ENCODE results near the gene STX18. TPM values are rescaled to one million over a fixed set of nuclear protein-coding genes. Genes with fewer than 3 reads are reported as not detected.

The STX18 gene
- total RNA-seq, 2 donors from 2014 or later, result 18.5 to 39.8 TPM

GRCh38 chr4:4426511-4427120 is 115.2 kb downstream of the STX18 start:
- no peak for DNase-seq (ENCODE audit: low spot score)

GRCh38 chr4:4425696-4426095 is 116.2 kb downstream of the STX18 start:
- DNase-seq (ENCODE audit: low spot score), result no peak
- no peaks in the 10 kb centered on the region for H3K27me3 ChIP-seq (replicated peaks; ENCODE audit: insufficient read depth)
- no peak overlapping the region for H3K27ac ChIP-seq
- no peaks in the 10 kb centered on the region for H3K9me3 ChIP-seq
- no peaks in the 10 kb centered on the region for H3K4me1 ChIP-seq (ENCODE audit: control insufficient read depth in 1 of 2, low read depth in 2 of 2)
- H3K36me3 ChIP-seq, result peaks cover 47% of the 10 kb centered on the region
- ATAC-seq (ENCODE audit: insufficient number of reproducible peaks, low FRiP score, low read depth), result no peak
- TF ChIP-seq CTCF (IDR thresholded peaks at IDR 0.05), result no peak
- no peak overlapping the region for H3K4me3 ChIP-seq

More at GRCh38 chr4:4426511-4427120, 115.2 kb downstream of the STX18 start:
- Histone ChIP-seq H3K36me3 (peaks cover 40% of the 10 kb centered on the region), H3K4me3 (no peak overlapping the region), H3K27ac (no peak overlapping the region), H3K9me3 (no peaks in the 10 kb centered on the region), H3K27me3 (replicated peaks; ENCODE audit: insufficient read depth) (no peaks in the 10 kb centered on the region), H3K4me1 (ENCODE audit: control insufficient read depth in 1 of 2, low read depth in 2 of 2) (no peaks in the 10 kb centered on the region)
- TF ChIP-seq CTCF (IDR thresholded peaks at IDR 0.05), result no peak
- ATAC-seq (ENCODE audit: insufficient number of reproducible peaks, low FRiP score, low read depth), result no peak

- Histone ChIP-seq H3K4me3 (no peak overlapping the region), H3K9me3 (no peaks in the 10 kb centered on the region), H3K27ac (no peak overlapping the region), H3K36me3 (peaks cover 51% of the 10 kb centered on the region), H3K4me1 (ENCODE audit: control insufficient read depth in 1 of 2, low read depth in 2 of 2) (no peaks in the 10 kb centered on the region), H3K27me3 (replicated peaks; ENCODE audit: insufficient read depth) (no peaks in the 10 kb centered on the region)
- ATAC-seq (ENCODE audit: insufficient number of reproducible peaks, low FRiP score, low read depth) (no peak), DNase-seq (ENCODE audit: low spot score) (no peak)
- no peak for TF ChIP-seq CTCF (IDR thresholded peaks at IDR 0.05)
Measured at GRCh38 chr4:4425119-4425690, 116.6 kb downstream of the STX18 start.

- ATAC-seq (ENCODE audit: insufficient number of reproducible peaks, low FRiP score, low read depth), result no peak
- peaks cover 54% of the 10 kb centered on the region for H3K36me3 ChIP-seq
- no peaks in the 10 kb centered on the region for H3K4me1 ChIP-seq (ENCODE audit: control insufficient read depth in 1 of 2, low read depth in 2 of 2)
- H3K4me3 ChIP-seq, result no peak overlapping the region
- TF ChIP-seq CTCF (IDR thresholded peaks at IDR 0.05), result no peak
- no peak for DNase-seq (ENCODE audit: low spot score)
- H3K27ac ChIP-seq, result no peak overlapping the region
- H3K27me3 ChIP-seq (replicated peaks; ENCODE audit: insufficient read depth), result no peaks in the 10 kb centered on the region
- H3K9me3 ChIP-seq, result no peaks in the 10 kb centered on the region
Measured at GRCh38 chr4:4424499-4425115, 117.2 kb downstream of the STX18 start.

- H3K4me1 ChIP-seq (ENCODE audit: control insufficient read depth in 1 of 2, low read depth in 2 of 2), result no peaks in the 10 kb centered on the region
- no peak for TF ChIP-seq CTCF (IDR thresholded peaks at IDR 0.05)
- no peak for ATAC-seq (ENCODE audit: insufficient number of reproducible peaks, low FRiP score, low read depth)
- H3K27me3 ChIP-seq (replicated peaks; ENCODE audit: insufficient read depth), result no peaks in the 10 kb centered on the region
- peaks cover 59% of the 10 kb centered on the region for H3K36me3 ChIP-seq
- H3K9me3 ChIP-seq, result no peaks in the 10 kb centered on the region
- H3K4me3 ChIP-seq, result no peak overlapping the region
- no peak for DNase-seq (ENCODE audit: low spot score)
- H3K27ac ChIP-seq, result no peak overlapping the region
Measured at GRCh38 chr4:4423706-4424498, 117.9 kb downstream of the STX18 start.
